PC-3 (cell line): Measurements from ENCODE around the gene MACROH2A1.

ENCODE experiments used
- EZH2 ChIP-seq: fragments of 300-600 bp; sonication (generic); IDR thresholded peaks from one replicate; pipeline ENCODE4 v1.6.1; 2017; ENCODE audit warnings: antibody characterized with exemption, mild to moderate bottlenecking, low read length; ENCODE audit not compliant: unreplicated experiment
- EZH2phosphoT487 ChIP-seq: fragments of 300-600 bp; sonication (generic); IDR thresholded peaks from 2 replicates; pipeline ENCODE4 v1.6.1; 2018; ENCODE audit warnings: mild to moderate bottlenecking, antibody characterized with exemption, low read length, borderline replicate concordance
- TF ChIP-seq, protein P1 (sequence below): fragments of 300-600 bp; sonication (generic); conservative IDR thresholded peaks from 2 replicates; pipeline ENCODE4 v1.5.1; 2017; ENCODE audit warnings: antibody characterized with exemption, low read depth, mild to moderate bottlenecking, low read length

DNA sequence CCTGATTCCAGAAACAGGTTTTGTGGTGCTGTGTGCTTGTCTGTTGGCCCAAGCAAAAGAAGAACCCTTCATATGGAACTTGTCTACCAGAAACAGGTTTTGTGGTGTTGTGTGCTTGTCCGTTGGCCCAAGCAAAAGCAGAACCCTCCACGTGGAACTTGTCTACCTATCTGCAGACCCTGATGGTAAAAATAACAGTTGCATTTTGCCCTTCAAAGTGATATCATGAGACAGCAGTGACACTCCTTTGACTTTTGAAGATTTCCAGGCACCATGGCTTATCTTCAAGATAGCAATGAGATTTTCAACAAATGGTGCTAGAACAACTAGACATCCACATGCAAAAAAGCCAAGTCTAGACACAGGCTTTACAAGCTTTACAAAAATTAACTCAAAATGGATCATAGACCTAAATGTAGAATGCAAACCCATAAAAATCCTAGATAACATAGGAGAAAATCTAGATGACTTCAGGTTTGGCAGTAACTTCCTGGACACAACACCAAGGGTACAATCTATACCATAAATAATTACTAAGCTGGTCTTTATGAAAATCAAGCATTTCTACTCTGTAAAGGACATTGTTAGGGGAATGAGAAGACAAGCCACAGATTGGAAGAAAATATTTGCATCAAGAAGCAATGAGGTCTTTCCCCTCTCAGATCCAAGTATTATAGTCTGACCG is 16.8 kb downstream of the MACROH2A1 start:
- TF ChIP-seq, protein P1, sequence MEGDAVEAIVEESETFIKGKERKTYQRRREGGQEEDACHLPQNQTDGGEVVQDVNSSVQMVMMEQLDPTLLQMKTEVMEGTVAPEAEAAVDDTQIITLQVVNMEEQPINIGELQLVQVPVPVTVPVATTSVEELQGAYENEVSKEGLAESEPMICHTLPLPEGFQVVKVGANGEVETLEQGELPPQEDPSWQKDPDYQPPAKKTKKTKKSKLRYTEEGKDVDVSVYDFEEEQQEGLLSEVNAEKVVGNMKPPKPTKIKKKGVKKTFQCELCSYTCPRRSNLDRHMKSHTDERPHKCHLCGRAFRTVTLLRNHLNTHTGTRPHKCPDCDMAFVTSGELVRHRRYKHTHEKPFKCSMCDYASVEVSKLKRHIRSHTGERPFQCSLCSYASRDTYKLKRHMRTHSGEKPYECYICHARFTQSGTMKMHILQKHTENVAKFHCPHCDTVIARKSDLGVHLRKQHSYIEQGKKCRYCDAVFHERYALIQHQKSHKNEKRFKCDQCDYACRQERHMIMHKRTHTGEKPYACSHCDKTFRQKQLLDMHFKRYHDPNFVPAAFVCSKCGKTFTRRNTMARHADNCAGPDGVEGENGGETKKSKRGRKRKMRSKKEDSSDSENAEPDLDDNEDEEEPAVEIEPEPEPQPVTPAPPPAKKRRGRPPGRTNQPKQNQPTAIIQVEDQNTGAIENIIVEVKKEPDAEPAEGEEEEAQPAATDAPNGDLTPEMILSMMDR = no peak
- TF ChIP-seq EZH2phosphoT487 (no peak), EZH2 (no peak)
